ENCODE measurements around the gene MAD2L1. TPM values are rescaled to one million over a fixed set of nuclear protein-coding genes. Genes with fewer than 3 reads are reported as not detected.

MAD2L1 gene
- total and polyA plus RNA-seq, 2 experiments from 2014 or later = 80.2 to 139 TPM

DNA sequence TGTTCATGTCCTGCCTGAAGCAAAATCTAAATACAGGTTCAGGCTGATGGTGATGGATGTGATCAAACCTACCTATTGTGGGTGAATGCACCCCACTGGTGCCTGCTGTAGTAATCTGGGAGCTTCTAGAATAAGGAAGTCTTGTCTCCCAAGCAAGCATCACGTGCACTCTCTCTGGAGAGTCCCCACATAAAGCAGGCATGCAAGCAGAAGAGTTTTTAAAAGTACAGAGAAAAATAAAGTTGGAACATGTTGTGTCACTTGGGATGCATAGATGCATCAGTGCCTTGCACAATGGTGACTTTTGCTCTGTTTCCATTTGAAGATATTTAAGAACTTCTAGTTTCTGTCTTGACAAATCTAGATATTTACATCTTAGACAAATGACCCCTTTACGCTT is 54.9 kb downstream of the MAD2L1 start:
- no peak overlapping the region for H3K27ac ChIP-seq (ENCODE audit: low read depth)
- no peaks in the 10 kb centered on the region for H3K36me3 ChIP-seq (ENCODE audit: insufficient read depth)
- no peaks in the 10 kb centered on the region; the same call in 2 of the 3 replicates for H3K9me3 Mint-ChIP-seq
- H3K4me3 ChIP-seq = no peak overlapping the region
- no peak for DNase-seq (ENCODE audit: low spot score)
- H3K4me3 Mint-ChIP-seq = no peak overlapping the region
- no peaks in the 10 kb centered on the region for H3K36me3 Mint-ChIP-seq (ENCODE audit: low read depth)
- ATAC-seq = no peak
- no peak overlapping the region for H3K27ac Mint-ChIP-seq
- peaks cover 3% of the 10 kb centered on the region for H3K27me3 Mint-ChIP-seq (ENCODE audit: insufficient read depth, low read depth, poor library complexity)
- peaks cover 29% of the 10 kb centered on the region for H3K27me3 ChIP-seq (ENCODE audit: insufficient read depth)
- no peaks in the 10 kb centered on the region for H3K79me2 ChIP-seq (replicated peaks; ENCODE audit: insufficient read depth)
- H4K20me1 ChIP-seq (replicated peaks; ENCODE audit: insufficient read depth) = no peaks in the 10 kb centered on the region
- TF ChIP-seq CREB1 (CRISPR knock-in tag; IDR thresholded peaks at IDR 0.05; ENCODE audit: low read depth) = no peak
- no peaks in the 10 kb centered on the region; the same call in 2 of the 3 replicates for H3K4me1 Mint-ChIP-seq
- no peak overlapping the region for H3K4me2 ChIP-seq
- no peaks in the 10 kb centered on the region for H3K4me1 ChIP-seq (ENCODE audit: insufficient read depth)
- no peak overlapping the region for H2AFZ ChIP-seq
- H3F3A ChIP-seq (replicated peaks; ENCODE audit: low read depth) = no peaks in the 10 kb centered on the region
- H3K9me2 ChIP-seq (ENCODE audit: insufficient read depth) = peaks cover 15% of the 10 kb centered on the region

DNA sequence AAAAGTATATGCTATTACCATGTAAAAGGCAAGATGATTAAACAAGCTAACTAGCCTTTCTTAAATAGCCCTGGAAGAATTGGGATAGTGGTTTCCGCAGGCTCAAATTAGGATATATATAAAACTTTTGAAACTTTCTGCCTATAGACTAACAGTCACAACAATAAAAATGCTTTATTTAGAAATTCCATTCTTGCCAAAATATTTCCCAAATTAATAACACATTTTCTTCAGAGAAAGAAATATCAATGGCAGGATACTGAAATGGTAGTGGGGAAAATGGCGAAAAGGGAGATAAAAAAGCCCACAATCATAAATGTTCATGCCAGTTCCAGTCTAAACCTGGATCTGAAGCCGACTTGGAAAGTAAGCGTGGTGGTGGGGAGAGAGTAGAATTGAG is 56.0 kb downstream of the MAD2L1 start:
- Histone ChIP-seq H3K9me2 (ENCODE audit: insufficient read depth) (peaks cover 15% of the 10 kb centered on the region), H3K4me1 (ENCODE audit: insufficient read depth) (no peaks in the 10 kb centered on the region), H2AFZ (no peak overlapping the region), H3K4me2 (no peak overlapping the region), H3K79me2 (replicated peaks; ENCODE audit: insufficient read depth) (no peaks in the 10 kb centered on the region), H3K36me3 (ENCODE audit: insufficient read depth) (no peaks in the 10 kb centered on the region), H3K27ac (ENCODE audit: low read depth) (no peak overlapping the region), H3K4me3 (no peak overlapping the region), H4K20me1 (replicated peaks; ENCODE audit: insufficient read depth) (no peaks in the 10 kb centered on the region), H3F3A (replicated peaks; ENCODE audit: low read depth) (no peaks in the 10 kb centered on the region), H3K27me3 (ENCODE audit: insufficient read depth) (peaks cover 40% of the 10 kb centered on the region)
- H3K4me1 Mint-ChIP-seq = no peaks in the 10 kb centered on the region; the same call in 2 of the 3 replicates
- no peak for ATAC-seq
- H3K27ac Mint-ChIP-seq = no peak overlapping the region
- TF ChIP-seq CREB1 (CRISPR knock-in tag; IDR thresholded peaks at IDR 0.05; ENCODE audit: low read depth) = no peak
- no peak for TF ChIP-seq NANOG (IDR thresholded peaks at IDR 0.05; ENCODE audit: borderline replicate concordance)
- TF ChIP-seq EZH2phosphoT487 (IDR thresholded peaks at IDR 0.05; ENCODE audit: unreplicated experiment) = no peak
- TF ChIP-seq EZH2 (IDR thresholded peaks at IDR 0.05; ENCODE audit: low read depth, unreplicated experiment) = no peak
- no peak for TF ChIP-seq ZNF331 (CRISPR knock-in tag; IDR thresholded peaks at IDR 0.05; ENCODE audit: low read depth)
- no peak for TF ChIP-seq JUNB (IDR thresholded peaks at IDR 0.05; ENCODE audit: unreplicated experiment)
- TF ChIP-seq, protein P1, sequence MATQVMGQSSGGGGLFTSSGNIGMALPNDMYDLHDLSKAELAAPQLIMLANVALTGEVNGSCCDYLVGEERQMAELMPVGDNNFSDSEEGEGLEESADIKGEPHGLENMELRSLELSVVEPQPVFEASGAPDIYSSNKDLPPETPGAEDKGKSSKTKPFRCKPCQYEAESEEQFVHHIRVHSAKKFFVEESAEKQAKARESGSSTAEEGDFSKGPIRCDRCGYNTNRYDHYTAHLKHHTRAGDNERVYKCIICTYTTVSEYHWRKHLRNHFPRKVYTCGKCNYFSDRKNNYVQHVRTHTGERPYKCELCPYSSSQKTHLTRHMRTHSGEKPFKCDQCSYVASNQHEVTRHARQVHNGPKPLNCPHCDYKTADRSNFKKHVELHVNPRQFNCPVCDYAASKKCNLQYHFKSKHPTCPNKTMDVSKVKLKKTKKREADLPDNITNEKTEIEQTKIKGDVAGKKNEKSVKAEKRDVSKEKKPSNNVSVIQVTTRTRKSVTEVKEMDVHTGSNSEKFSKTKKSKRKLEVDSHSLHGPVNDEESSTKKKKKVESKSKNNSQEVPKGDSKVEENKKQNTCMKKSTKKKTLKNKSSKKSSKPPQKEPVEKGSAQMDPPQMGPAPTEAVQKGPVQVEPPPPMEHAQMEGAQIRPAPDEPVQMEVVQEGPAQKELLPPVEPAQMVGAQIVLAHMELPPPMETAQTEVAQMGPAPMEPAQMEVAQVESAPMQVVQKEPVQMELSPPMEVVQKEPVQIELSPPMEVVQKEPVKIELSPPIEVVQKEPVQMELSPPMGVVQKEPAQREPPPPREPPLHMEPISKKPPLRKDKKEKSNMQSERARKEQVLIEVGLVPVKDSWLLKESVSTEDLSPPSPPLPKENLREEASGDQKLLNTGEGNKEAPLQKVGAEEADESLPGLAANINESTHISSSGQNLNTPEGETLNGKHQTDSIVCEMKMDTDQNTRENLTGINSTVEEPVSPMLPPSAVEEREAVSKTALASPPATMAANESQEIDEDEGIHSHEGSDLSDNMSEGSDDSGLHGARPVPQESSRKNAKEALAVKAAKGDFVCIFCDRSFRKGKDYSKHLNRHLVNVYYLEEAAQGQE (IDR thresholded peaks at IDR 0.05; ENCODE audit: unreplicated experiment) = no peak
- TF ChIP-seq, protein P2, sequence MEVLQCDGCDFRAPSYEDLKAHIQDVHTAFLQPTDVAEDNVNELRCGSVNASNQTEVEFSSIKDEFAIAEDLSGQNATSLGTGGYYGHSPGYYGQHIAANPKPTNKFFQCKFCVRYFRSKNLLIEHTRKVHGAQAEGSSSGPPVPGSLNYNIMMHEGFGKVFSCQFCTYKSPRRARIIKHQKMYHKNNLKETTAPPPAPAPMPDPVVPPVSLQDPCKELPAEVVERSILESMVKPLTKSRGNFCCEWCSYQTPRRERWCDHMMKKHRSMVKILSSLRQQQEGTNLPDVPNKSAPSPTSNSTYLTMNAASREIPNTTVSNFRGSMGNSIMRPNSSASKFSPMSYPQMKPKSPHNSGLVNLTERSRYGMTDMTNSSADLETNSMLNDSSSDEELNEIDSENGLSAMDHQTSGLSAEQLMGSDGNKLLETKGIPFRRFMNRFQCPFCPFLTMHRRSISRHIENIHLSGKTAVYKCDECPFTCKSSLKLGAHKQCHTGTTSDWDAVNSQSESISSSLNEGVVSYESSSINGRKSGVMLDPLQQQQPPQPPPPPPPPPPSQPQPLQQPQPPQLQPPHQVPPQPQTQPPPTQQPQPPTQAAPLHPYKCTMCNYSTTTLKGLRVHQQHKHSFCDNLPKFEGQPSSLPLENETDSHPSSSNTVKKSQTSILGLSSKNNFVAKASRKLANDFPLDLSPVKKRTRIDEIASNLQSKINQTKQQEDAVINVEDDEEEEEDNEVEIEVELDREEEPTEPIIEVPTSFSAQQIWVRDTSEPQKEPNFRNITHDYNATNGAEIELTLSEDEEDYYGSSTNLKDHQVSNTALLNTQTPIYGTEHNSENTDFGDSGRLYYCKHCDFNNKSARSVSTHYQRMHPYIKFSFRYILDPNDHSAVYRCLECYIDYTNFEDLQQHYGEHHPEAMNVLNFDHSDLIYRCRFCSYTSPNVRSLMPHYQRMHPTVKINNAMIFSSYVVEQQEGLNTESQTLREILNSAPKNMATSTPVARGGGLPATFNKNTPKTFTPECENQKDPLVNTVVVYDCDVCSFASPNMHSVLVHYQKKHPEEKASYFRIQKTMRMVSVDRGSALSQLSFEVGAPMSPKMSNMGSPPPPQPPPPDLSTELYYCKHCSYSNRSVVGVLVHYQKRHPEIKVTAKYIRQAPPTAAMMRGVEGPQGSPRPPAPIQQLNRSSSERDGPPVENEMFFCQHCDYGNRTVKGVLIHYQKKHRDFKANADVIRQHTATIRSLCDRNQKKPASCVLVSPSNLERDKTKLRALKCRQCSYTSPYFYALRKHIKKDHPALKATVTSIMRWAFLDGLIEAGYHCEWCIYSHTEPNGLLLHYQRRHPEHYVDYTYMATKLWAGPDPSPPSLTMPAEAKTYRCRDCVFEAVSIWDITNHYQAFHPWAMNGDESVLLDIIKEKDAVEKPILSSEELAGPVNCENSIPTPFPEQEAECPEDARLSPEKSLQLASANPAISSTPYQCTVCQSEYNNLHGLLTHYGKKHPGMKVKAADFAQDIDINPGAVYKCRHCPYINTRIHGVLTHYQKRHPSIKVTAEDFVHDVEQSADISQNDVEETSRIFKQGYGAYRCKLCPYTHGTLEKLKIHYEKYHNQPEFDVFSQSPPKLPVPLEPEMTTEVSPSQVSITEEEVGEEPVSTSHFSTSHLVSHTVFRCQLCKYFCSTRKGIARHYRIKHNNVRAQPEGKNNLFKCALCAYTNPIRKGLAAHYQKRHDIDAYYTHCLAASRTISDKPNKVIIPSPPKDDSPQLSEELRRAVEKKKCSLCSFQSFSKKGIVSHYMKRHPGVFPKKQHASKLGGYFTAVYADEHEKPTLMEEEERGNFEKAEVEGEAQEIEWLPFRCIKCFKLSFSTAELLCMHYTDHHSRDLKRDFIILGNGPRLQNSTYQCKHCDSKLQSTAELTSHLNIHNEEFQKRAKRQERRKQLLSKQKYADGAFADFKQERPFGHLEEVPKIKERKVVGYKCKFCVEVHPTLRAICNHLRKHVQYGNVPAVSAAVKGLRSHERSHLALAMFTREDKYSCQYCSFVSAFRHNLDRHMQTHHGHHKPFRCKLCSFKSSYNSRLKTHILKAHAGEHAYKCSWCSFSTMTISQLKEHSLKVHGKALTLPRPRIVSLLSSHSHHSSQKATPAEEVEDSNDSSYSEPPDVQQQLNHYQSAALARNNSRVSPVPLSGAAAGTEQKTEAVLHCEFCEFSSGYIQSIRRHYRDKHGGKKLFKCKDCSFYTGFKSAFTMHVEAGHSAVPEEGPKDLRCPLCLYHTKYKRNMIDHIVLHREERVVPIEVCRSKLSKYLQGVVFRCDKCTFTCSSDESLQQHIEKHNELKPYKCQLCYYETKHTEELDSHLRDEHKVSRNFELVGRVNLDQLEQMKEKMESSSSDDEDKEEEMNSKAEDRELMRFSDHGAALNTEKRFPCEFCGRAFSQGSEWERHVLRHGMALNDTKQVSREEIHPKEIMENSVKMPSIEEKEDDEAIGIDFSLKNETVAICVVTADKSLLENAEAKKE (CRISPR knock-in tag; IDR thresholded peaks at IDR 0.05) = no peak
- TF ChIP-seq, protein P3, sequence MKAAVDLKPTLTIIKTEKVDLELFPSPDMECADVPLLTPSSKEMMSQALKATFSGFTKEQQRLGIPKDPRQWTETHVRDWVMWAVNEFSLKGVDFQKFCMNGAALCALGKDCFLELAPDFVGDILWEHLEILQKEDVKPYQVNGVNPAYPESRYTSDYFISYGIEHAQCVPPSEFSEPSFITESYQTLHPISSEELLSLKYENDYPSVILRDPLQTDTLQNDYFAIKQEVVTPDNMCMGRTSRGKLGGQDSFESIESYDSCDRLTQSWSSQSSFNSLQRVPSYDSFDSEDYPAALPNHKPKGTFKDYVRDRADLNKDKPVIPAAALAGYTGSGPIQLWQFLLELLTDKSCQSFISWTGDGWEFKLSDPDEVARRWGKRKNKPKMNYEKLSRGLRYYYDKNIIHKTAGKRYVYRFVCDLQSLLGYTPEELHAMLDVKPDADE (IDR thresholded peaks at IDR 0.05) = no peak
- TF ChIP-seq ZNF114 (CRISPR knock-in tag; IDR thresholded peaks at IDR 0.05) = no peak
- no peak for DNase-seq (ENCODE audit: low spot score)
- peaks cover 6% of the 10 kb centered on the region; the same call in 1 of the 3 replicates for H3K9me3 Mint-ChIP-seq
- no peak overlapping the region for H3K4me3 Mint-ChIP-seq
- H3K27me3 Mint-ChIP-seq (ENCODE audit: insufficient read depth, low read depth, poor library complexity) = peaks cover 2% of the 10 kb centered on the region
- 0 out of 3 replicates have a peak, but pooled peaks cover 1% of the 10 kb centered on the region for H3K36me3 Mint-ChIP-seq (ENCODE audit: low read depth)

Data from GM23338 (cell line).